Epithelial cell of esophagus (primary cell): ENCODE results near the gene LRRC42.
"Not testable (repeated sequence)": the region's sequence is repeated elsewhere in the genome, so short reads cannot be mapped to it uniquely, and the experiment has no call there.

Source experiments
- DNase-seq: peaks from one replicate; pipeline ENCODE4 v3.0.0; 2010; ENCODE audit warnings: low read depth
- H3K4me3 ChIP-seq: 2 replicates; pipeline ENCODE4 v1.5.1; 2011; ENCODE audit warnings: mild to moderate bottlenecking, low read length, control low read depth
- TF ChIP-seq, protein P1 (sequence below): IDR thresholded peaks from 2 replicates; pipeline ENCODE4 v1.5.1; 2011; ENCODE audit warnings: low read depth, mild to moderate bottlenecking, low read length, control low read depth, inconsistent platforms; ENCODE audit not compliant: insufficient read depth; ENCODE audit errors: missing control alignments

Gene LRRC42

DNA sequence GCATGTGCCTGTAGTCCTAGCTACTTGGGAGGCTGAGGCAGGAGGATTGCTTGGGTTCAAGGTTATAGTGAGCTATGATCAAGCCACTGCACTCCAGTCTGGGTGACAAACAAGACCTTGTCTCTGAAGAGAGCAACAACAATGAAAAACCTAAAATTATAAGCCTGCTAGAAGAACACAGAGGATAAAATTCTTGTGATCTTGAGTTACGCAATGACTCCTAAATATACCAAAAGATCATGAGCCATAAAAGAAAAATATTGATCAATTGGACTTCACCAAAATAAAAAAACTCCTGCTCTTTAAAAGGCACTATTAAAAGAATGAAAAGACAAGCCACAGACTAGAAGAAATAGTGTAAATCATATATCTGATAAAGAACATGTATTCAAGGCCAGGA is 49.5 kb downstream of the LRRC42 start:
- TF ChIP-seq, protein P1, sequence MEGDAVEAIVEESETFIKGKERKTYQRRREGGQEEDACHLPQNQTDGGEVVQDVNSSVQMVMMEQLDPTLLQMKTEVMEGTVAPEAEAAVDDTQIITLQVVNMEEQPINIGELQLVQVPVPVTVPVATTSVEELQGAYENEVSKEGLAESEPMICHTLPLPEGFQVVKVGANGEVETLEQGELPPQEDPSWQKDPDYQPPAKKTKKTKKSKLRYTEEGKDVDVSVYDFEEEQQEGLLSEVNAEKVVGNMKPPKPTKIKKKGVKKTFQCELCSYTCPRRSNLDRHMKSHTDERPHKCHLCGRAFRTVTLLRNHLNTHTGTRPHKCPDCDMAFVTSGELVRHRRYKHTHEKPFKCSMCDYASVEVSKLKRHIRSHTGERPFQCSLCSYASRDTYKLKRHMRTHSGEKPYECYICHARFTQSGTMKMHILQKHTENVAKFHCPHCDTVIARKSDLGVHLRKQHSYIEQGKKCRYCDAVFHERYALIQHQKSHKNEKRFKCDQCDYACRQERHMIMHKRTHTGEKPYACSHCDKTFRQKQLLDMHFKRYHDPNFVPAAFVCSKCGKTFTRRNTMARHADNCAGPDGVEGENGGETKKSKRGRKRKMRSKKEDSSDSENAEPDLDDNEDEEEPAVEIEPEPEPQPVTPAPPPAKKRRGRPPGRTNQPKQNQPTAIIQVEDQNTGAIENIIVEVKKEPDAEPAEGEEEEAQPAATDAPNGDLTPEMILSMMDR, result no peak
- H3K4me3 ChIP-seq, result no peak overlapping the region
- no peak for DNase-seq

DNA sequence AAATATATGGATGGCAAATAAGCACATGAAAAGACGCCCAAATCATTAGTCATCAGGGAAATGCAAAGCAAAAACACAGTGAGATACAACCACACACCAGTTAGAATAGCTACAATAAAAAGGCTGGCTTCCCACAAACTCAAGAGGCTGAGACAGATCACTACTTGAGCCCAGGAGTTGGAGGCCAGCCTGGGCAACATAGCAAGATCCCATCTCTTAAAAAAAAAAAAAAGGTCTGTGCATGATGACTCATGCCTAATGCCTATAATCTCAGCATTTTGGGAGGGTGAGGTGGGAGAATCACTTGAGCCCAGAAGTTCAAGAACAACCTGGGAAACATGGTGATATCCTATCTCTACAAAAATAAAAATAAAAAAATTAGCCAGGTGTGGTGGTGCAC is 52.1 kb downstream of the LRRC42 start:
- TF ChIP-seq, protein P1, result no peak
- H3K4me3 ChIP-seq, result no peak overlapping the region
- DNase-seq, result no peak

DNA sequence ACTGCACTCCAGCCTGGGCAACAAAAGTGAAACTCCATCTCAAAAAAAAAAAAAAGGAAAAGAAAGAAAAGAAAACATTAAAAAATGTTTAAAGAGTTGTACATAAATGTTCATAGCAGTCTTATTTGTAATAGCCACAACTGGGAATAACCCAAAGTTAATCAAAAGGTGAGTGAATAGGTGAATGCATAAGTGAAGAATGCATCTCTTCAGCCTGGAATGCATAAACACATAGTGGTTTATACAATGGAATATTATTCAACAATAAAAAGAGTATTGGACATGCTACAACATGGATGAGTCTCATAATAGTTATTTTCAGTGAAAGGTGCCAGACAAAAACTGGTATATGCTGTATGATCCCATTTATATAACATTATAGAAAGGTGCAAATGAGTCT is 53.8 kb downstream of the LRRC42 start:
- DNase-seq, result peak; percentile 24
- TF ChIP-seq, protein P1, result no peak
- no peak overlapping the region for H3K4me3 ChIP-seq

DNA sequence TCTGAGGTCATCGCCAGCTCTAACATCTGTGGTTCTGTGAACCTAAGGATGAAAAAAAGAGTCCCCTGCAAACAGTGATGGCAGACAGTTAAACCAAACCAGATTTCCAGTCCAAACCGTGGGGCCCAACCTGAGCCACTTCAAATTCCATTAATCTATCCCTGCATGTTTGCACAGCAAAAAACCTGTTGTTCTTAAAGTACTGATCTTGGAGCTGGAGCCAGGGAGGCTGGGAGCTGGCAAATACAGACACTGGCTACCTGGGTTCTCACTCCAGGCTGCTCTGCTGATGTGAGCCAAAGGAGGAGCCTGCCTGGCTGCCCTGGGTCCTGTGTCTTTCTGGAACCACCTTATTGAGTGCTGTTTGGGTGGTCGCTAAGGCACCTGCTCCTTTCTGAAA is 55.4 kb downstream of the LRRC42 start:
- H3K4me3 ChIP-seq, result no peak overlapping the region
- DNase-seq, result no peak
- TF ChIP-seq, protein P1, result no peak

DNA sequence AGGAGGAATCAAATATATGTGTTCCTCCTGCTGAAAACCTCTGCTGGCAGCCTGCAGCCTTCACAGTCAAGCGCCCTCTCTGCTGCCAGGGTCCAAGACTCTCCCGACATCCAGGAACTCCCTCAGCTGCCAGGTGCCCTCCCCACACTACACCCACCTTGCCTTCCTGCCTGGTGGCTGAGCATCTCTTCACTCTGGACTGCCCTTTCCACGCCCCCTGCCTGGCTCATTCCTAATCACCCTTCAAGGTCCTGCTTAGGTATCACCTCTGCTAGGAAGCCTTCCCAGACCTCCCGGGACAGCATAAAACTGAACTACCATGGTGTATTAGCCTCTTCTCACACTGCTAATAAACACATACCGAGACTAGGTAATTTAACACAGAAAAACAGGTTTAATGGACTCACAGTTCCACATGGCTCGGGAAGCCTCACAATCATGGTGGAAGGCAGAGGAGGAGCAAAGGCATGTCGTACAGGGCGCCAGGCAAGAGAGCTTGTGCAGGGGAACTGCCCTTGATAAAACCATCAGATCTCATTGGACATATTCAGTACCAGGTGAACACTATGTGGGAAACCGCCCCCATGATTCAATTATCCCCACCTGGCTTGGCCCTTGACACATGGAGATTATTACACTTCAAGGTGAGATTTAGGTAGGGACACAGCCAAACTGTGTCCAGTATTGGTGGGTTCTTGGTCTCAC is 56.5 kb downstream of the LRRC42 start:
- TF ChIP-seq, protein P1, result no peak
- no peak overlapping the region for H3K4me3 ChIP-seq
- DNase-seq, result no peak

DNA sequence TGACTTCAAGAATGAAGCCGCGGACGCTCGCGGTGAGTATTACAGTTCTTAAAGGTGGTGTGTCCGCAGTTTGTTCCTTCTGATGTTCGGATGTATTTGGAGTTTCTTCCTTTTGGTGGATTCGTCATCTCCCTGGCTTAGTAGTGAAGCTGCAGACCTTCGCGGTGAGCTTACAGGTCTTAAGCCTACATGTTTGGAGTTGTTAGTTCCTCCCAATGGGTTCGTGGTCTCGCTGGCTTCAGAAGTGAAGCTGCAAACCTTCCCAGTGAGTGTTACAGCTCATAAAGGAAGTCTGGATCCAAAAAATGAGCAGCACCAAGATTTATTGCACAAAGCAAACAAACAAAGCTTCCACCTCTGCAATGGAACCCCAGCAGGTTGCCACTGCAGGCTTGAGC is 57.1 kb downstream of the LRRC42 start:
- peak; percentile 42 for DNase-seq
- H3K4me3 ChIP-seq, result no peak overlapping the region
- TF ChIP-seq, protein P1, result no peak

DNA sequence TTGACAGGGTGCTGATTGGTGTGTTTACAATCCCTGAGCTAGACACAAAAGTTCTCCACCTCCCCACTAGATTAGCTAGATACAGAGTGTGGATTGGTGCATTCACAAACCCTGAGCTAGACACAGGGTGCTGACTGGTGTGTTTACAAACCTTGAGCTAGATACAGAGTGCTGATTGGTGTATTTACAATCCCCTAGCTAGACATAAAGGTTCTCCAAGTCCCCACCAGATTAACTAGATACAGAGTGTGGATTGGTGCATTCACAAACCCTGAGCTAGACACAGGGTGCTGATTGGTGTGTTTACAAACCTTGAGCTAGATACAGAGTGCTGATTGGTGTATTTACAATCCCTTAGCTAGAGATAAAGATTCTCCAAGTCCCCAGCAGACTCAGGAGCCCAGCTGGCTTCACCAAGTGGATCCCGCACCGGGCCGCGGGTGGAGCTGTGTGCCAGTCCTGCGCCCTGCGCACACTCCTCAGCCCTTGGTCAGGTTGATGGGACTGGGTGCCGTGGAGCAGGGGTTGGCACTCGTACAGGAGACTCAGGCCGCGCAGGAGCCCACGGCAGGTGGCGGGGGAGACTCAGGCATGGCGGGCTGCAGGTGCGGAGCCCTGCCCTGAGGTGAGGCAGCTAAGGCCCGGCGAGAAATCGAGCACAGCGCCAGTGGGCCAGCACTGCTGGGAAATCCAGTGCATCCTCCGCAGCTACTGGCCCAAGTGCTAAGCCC is 57.8 kb downstream of the LRRC42 start:
- DNase-seq, H3K4me3 ChIP-seq: not testable (repeated sequence)
